Cerebellar cortex (tissue), 1 donor: ENCODE data around the gene PPFIA1.
A peak's percentile ranks its signal among the peaks of the same experiment; 100 is the strongest.
"Not testable (repeated sequence)": the region's sequence is repeated elsewhere in the genome, so short reads cannot be mapped to it uniquely, and the experiment has no call there.

Source experiments
- DNase-seq: peaks from one replicate; pipeline ENCODE4 v3.0.0-alpha.2; 2015; ENCODE audit warnings: low spot score

The PPFIA1 gene

GRCh38 chr11:70397336-70397982 is 127.0 kb downstream of the PPFIA1 start:
- no peak for DNase-seq

- DNase-seq = peak; percentile 74
These were observed 127.7 kb downstream of the PPFIA1 start, which contains the start of gene CTTN for GRCh38 chr11:70397983-70398833. Gene CTTN, plus strand, starts transcription at chr11:70398529. Its CDS starts 8,769 bp downstream, at chr11:70407298.

GRCh38 chr11:70398834-70399680 is 128.6 kb downstream of the PPFIA1 start:
- no peak for DNase-seq

GRCh38 chr11:70399681-70400112 is 129.2 kb downstream of the PPFIA1 start:
- peak; percentile 42 for DNase-seq

- DNase-seq = no peak
These were observed 130.2 kb downstream of the PPFIA1 start for GRCh38 chr11:70400643-70401042.

- DNase-seq = no peak
These were observed 131.5 kb downstream of the PPFIA1 start for GRCh38 chr11:70402016-70402415.

- DNase-seq = no peak
These were observed 132.2 kb downstream of the PPFIA1 start for GRCh38 chr11:70402685-70403084.

GRCh38 chr11:70404244-70404643 is 133.8 kb downstream of the PPFIA1 start:
- no peak for DNase-seq

- peak; percentile 95 for DNase-seq
These were observed 135.3 kb downstream of the PPFIA1 start for GRCh38 chr11:70405679-70406395.

GRCh38 chr11:70407121-70407520 is 136.6 kb downstream of the PPFIA1 start:
- DNase-seq = no peak

- no peak for DNase-seq
These were observed 137.3 kb downstream of the PPFIA1 start for GRCh38 chr11:70407814-70408213.

GRCh38 chr11:70408326-70408725 is 137.8 kb downstream of the PPFIA1 start:
- not testable (repeated sequence) for DNase-seq

GRCh38 chr11:70409437-70409836 is 138.9 kb downstream of the PPFIA1 start:
- DNase-seq = no peak

- DNase-seq = no peak
These were observed 139.4 kb downstream of the PPFIA1 start for GRCh38 chr11:70409871-70410270.

- no peak for DNase-seq
These were observed 140.1 kb downstream of the PPFIA1 start for GRCh38 chr11:70410276-70411205.

GRCh38 chr11:70411713-70412452 is 141.4 kb downstream of the PPFIA1 start:
- no peak for DNase-seq

GRCh38 chr11:70413151-70413550 is 142.7 kb downstream of the PPFIA1 start:
- no peak for DNase-seq

GRCh38 chr11:70414341-70415100 is 144.0 kb downstream of the PPFIA1 start:
- no peak for DNase-seq

- peak; percentile 71 for DNase-seq
These were observed 144.7 kb downstream of the PPFIA1 start for GRCh38 chr11:70415191-70415590.
